NCI-H526 (cell line): ENCODE results near the gene TIMM44.
"Not testable (repeated sequence)": the region's sequence is repeated elsewhere in the genome, so short reads cannot be mapped to it uniquely, and the experiment has no call there.

Experiments
- DNase-seq, 2 experiments: peaks; one replicate each; lab custom pipeline; 2025; lab: John Stamatoyannopoulos, UW

Gene TIMM44

GRCh38 chr19:7976461-7976860 is 33.0 kb upstream of the TIMM44 start:
- no peak for DNase-seq

DNA sequence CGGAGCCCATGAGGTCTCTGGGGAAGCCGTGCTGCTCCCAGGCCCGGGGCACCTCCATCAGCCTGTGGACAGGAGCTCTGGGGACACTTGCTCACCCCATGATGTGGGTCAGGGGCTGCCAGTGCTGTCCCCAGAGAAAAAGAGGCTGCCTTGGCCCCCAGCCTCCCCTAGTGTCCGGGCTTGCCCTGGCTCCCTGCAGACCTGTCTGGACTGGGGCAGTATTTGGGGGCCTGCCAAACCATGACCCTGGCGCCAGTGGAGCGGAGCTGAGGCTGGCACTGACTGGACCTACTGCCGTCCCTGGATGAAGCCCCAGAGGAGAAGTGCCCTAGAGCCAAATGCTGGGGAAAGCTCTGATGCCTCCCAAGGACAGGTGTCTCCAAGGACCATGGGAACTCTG is 31.6 kb upstream of the TIMM44 start:
- DNase-seq = no peak

GRCh38 chr19:7973883-7974282 is 30.4 kb upstream of the TIMM44 start:
- DNase-seq = no peak

DNA sequence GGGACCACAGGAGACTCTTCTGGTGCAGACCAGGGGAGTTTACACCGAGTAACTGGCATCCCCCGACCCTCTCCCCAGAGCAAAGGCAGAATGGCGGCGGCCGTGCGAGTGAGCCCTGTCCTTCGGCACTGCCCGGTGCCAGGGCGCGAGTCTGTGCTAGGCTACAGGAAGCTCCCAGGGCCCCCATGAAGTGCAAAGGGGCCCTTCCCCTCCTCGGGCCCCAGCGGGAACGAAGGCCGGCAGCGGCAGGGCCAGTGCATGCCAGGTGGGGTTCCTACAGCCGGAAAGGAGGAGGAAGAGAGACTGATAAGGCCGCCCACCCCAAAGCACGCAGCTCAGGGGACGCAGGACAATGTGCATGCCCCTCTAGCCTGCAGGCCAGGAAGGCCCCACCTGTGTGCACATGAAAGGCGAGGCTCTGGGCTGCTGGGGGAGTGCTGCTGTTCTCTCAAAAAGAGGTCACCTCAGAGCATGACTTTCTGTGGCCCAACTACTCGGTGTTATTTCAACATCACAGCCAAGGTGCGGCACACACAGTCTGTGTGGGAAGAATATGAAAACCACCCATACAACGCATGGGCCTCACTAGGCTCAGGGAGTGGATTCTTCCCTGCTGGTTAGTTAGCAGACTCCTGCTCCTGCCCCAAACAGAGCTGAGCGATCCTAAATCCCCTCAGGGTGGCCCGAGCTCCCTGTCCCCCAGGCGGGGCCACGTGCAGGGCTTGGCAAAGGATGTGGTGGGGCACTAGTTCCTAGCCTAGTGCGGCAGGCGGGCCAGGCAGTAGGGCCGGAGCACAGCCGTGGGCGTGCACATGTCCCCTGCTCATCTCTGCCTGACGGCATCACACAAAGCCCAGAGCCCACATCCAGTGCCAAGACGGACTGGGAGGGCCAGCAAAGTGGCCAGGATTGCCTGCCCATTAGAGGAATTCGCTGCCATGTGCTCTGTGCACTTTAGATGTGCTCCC is 28.4 kb upstream of the TIMM44 start:
- DNase-seq = no peak

DNA sequence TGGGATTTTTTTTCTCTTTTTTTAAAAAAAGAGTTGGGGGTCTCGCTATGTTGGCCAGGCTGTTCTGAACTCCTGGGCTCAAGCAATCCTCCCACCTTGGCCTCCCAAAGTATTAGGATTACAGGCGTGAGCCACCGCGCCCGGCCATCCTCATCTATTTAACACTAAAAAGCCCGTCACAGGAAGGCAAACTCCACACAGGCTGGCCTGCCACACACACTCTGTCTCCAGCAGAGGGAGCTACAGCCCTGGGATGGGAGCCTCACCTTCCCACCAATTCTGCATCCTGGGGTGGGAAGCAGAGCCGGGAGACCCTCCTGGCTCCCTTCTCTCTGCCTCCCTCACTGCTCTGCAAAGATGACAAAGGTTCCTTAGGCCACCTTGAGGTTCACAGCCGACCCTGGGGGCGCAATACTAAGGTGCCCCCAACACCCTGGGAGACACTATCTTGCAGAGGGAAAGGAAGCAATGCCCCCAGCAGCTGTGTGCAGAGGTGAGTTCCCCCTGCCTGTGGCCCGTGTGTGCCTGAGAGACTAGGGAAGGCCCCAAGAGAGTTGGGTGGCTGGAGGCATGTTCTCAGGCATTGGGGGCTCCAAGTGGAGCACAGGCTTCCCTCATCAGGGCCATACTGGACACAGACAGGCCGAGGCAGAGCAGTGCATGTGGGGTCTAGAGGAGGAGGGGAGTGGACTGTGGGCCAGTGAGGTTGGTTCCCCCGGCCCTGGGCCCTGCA is 27.4 kb upstream of the TIMM44 start:
- peak in 1 of 2 experiments; percentile 43 for DNase-seq

GRCh38 chr19:7969555-7969939 is 26.1 kb upstream of the TIMM44 start:
- DNase-seq = no peak

DNA sequence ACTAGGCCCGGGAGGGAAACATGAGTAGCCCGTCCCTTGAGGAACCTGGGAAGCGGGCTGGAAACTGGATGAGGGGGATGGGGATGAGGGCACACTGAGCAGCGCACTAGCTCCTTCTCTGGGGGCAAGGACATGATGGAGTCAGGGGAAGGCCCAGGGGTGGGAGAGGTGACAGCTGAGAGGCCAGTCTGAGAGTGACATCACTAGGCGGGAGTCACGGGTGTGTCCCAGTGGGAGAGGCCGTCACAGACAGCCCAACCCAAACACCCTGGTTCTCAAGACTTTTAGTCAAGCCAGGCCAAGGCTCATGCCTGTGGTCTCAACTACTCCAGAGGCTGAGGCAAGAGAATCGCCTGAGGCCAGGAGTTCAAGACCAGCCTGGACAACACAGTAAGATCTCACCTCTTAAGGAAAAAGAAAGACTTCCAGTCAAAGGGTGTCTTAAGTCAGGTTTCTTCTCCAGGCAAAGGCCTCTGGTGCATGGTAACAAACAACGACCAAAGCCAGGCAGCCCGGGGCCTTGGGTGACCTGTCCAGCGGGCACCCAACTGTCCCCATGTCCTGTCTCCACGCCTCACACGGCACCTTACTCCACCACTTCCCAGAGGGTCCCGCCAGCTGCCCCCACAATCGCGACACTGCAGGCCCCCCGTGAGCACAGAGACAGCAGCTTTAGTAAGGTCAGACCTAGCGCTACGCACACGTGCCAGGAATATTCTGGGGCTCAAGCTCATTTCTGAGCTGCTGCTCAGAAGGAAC is 25.5 kb upstream of the TIMM44 start:
- DNase-seq = no peak

- DNase-seq = no peak
Observed at GRCh38 chr19:7968008-7968795, 24.7 kb upstream of the TIMM44 start.

DNA sequence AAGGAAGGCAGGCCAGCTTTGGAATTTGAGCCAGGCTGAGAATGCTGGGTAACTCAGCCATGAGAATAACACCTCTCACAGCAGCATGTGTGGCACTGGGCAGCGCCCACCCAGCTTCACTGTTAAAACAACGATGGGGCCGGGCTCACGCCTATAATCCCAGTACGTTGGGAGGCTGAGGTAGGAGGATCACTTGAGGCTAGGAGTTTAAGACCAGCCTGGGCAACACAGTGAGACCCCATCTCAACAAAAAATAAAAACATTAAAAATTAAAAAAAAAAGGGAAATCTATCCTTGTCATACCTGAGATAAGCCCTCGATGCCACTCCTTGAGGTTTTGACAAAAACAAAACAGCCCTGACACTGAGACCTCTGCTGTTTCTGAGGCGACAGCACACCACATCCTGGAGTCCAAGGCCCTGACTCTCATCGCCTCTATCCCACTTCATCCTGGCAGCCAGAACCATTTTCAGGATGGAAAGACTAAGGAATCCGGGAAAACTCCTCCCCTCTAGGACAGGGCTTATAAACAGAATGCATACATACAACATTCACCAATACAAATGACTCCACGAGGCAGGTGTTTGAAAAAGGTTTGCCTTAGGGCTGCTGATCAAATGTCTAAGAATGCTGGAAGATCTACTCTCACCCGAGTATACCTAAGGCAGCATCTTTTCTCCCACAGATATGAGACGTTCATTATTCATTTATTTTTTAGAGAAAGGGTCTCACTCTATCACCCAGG is 22.6 kb upstream of the TIMM44 start:
- DNase-seq = no peak

GRCh38 chr19:7965259-7965841 is 21.9 kb upstream of the TIMM44 start:
- DNase-seq = no peak

- DNase-seq = no peak
Observed at GRCh38 chr19:7963566-7963965, 20.1 kb upstream of the TIMM44 start.

DNA sequence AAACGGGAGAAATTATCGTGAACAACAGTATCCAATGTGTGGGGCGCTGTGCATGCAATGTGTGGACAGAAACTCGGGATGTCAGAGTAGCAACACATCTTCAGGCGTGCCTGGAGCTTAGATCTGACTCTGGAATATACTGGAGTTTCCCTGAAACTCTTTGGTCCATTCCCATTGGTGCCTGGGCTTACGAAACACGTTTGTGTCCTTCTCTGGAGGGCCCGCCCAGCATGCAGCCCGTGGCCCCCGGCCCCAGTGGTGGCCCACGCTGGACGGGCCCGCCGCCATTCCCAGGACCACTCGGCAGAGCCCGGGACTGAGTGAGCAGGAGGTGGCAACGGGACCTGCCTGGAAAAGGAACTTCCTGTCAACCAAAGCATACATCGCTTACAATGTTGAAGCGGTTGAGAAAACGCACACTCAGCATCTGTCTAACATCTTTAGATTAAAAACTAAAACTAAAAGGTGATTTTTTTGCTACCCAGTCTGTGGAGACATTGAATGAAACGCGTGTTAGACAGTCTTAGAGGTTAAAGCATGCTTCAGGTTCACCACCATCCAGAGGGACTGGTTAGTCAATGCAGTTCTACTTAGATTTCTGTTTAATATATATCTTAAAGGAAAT is 19.3 kb upstream of the TIMM44 start:
- DNase-seq = no peak

GRCh38 chr19:7961920-7962626 is 18.6 kb upstream of the TIMM44 start:
- no peak for DNase-seq

DNA sequence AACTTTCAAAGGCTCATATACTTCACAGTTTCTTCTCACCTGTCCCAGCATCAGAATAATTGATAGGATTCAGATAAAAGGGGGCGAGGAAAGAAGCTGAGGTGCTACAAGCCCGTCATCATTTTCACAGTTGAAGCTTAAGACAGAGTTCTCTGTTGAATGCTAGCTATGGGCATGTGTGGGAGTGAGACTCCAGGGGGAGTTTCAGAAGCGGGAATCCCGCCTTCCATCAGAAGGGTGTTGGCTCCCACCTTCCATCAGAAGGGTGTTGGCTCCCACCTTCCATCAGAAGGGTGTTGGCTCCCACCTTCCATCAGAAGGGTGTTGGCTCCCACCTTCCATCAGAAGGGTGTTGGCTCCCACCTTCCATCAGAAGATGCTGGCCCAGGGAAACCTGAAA is 17.6 kb upstream of the TIMM44 start:
- not testable (repeated sequence) for DNase-seq

GRCh38 chr19:7959211-7959610 is 15.7 kb upstream of the TIMM44 start:
- DNase-seq = no peak

- no peak for DNase-seq
Observed at GRCh38 chr19:7955696-7956095, 12.2 kb upstream of the TIMM44 start.

DNA sequence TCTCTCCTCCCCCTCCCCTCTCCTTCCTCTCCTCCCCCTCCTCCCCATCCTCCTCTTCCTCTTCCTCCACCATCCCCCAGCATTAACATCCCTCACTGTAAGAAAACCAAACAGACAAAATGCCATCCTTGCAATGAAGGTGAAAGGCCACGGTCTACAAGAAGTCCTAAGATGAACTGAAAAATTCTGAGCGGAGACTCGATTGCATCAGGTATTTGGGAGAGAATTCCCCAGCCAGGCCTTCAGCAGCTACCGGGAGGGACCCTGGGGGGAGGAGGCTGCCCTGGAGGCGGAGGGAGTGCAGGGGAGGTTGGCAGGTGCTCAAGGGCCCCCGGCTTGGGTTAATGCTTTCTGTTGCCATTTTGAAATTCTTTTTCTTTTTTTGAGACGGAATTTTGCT is 10.1 kb upstream of the TIMM44 start:
- no peak for DNase-seq

- no peak for DNase-seq
Observed at GRCh38 chr19:7953060-7953459, 9.6 kb upstream of the TIMM44 start.

GRCh38 chr19:7947939-7948338 is 4.5 kb upstream of the TIMM44 start:
- no peak for DNase-seq
